RKO (cell line): Measurements from ENCODE around the gene BICRA.
"Not testable (repeated sequence)": the region's sequence is repeated elsewhere in the genome, so short reads cannot be mapped to it uniquely, and the experiment has no call there.

Experiments used
- DNase-seq: peaks from one replicate; pipeline ENCODE4 v3.0.0-alpha.2; 2016; ENCODE audit warnings: low spot score

The BICRA gene

DNA sequence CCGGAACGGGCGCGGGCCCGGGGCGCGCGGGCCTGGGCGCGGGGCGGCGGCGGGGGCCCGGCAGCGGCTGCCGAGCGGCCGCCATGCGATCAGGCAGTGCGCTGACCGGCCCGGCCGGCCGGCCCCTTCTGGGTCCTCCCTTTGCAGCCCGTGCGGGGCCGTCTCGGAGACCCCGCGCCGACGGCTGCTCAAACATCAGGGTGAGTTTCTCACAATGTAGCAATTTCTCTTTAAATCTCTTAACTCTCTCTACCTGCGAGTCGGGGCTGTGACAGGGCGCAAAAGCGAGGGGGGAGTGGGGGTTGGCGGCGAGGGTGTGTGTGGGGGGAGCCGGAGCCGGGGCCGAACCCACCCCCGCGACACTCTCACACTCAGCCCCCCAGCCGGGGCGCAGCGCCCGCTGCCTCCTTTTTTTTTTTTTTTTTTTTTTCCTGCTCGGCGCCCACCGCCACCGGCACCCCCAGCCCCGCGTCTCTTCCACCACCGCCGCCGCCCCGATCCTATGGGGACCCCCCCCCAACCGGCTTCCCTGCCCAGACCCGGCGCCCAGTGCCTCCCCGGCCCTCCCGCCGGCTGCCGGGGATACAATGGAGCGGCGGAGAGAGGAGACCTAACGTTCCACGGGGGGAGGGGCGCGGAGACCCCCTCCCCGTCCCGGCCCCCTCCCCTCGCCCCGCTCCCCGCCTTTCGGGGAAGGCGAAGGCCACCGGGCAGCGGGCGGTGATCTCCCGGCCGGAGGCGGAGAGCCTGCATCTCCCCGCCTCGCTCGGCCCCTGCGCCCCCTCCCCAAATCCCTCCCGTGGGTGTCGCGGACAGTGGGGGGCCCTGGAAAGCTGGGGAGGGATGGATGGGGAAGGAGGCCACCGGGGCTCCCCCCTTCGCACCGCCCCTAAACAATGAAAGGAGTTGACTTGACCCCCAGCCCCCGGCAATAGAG is at the start of gene BICRA:
Gene BICRA (plus strand): TSS at position 166 of the 937 bp plus-strand sequence. CDS start 64,441 bp downstream, outside the sequence.
- DNase-seq: peak; percentile 89

- DNase-seq: no peak
These were observed 47.9 kb upstream of the BICRA start for GRCh38 chr19:47560999-47561398.

DNA sequence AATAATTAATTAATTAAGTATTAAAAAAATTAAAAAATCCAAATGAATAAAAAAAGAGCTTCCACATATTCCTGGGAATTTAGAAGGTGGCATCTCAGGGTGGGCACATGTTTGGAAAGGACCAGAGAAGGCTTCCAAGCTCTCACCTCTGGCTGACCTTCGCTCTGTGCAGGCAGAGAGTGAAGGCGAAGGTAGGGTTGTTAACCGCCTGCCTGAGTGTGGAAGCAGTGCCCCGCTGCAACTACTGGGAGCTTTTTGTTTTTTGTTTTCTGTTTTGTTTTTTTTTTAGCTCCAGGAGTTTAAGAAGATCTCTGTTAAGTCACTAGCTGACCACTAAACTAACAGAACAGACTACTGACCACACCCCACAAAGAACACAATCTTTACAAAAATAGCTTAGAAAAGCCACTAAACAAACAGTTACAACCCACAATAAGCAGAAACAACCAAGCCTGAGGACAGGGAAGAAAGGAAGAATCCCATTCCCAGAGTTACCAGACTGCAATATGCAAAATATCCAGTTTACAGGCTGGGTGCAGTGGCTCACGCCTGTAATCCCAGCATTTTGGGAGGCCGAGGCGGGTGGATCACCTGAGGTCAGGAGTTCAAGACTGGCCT is 47.4 kb upstream of the BICRA start:
- DNase-seq: no peak

- no peak for DNase-seq
These were observed 44.9 kb upstream of the BICRA start for GRCh38 chr19:47564081-47564480.

DNA sequence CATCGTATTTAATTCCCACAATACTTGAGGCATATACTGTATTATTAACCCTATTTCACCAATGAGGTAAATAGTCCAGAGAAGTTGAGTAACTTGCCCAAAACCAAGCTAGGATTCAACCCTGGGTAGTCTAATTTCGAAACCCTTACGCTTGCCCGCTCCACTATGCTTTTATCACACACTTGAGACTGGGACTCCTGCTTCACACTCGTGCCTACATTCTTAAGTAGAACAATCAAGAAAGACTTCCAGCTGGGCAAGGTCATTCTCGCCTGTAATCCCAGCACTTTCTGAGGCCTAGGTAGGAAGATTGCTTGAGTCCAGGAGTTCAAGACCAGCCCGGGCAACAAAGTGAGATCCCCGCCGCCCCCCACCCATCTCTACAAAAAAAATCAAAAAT is 39.6 kb upstream of the BICRA start:
- DNase-seq: no peak

GRCh38 chr19:47572635-47573034 is 36.3 kb upstream of the BICRA start:
- DNase-seq: no peak

- DNase-seq: no peak
These were observed 35.6 kb upstream of the BICRA start, which contains the start of gene ZNF541 for GRCh38 chr19:47573071-47574026. ZNF541 (minus strand) TSS chr19:47573148; CDS start chr19:47555856, 17,292 bp downstream.

DNA sequence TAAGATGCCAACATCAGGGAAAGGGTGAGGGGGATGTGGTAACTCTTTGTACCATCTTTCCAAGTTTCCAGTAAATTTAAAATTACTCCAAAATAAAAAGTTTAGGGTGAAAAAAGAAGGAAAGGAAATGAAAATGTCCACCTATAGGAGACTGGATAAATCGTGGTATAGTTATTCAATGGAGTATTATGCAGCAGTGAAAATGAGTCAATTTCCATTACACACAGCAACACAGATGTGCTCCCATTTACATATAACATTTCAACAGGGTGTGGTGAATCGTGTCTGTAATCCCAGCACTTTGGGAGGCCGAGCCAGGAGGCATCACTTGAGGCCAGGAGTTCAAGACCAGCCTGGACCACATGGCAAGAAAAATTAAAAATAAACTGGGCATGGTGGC is 28.5 kb upstream of the BICRA start:
- DNase-seq: no peak

DNA sequence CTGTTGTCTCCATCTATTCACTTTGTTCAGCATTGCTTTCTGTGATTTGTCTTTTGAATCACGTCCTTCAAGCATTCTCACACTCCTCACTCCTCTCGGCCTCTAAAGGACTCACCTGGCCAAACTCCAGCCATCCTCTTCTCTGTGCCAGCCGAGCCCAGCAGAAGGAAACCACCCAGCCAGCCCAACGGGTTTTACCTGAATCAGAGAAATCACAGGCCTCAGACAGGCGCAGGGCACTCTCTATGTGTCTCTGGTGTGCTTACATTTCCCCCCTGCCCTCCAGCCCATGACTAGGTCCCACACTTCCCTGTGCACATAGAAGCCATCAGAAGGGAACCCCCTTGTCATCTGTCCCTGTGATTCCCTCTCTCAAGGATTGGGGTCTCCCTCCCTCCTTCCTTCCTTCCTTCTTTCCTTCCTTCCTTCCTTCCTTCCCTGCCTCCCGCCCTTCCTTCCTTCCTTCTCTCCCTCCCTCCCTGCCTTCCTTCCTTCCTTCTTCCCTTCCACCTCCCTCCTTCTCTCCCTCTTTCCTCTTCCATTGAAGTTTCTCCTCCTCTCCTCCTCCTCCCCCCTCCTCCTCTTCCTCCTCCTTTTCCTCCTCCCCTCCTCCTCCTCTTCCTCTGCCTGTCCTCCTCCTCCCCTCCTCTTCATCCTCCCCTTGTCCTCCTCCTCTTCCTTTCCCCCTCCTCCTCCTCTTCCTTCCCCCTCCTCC is 27.2 kb upstream of the BICRA start:
- DNase-seq: no peak

DNA sequence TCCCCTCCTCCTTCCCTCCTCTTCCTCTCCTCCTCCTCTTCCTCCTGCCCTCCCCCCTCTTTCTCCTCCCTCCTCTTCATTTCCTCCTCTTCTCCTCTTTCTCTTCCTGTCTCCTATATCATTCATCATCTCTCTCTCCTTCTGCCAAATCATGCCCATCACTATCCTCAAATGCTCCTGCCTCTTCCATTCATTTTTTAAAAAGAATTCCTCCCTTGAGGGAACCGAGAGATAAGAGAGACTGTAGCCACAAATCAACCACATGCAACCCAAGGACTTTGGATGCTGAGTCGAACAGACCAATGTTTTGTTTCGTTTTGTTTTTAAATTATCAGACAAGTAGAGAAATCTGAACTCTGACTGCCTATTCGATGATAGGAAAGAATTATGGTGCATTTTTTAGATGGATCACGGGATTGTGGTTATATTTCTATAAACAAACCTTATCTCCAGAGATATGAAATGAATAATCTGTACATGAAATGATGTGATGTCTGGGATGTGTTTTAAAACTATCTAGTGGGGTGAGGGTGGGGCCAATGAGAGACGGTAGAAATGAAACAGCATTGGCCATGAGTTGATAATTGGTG is 26.5 kb upstream of the BICRA start:
- DNase-seq: no peak

GRCh38 chr19:47583161-47583560 is 25.8 kb upstream of the BICRA start:
- DNase-seq: not testable (repeated sequence)

DNA sequence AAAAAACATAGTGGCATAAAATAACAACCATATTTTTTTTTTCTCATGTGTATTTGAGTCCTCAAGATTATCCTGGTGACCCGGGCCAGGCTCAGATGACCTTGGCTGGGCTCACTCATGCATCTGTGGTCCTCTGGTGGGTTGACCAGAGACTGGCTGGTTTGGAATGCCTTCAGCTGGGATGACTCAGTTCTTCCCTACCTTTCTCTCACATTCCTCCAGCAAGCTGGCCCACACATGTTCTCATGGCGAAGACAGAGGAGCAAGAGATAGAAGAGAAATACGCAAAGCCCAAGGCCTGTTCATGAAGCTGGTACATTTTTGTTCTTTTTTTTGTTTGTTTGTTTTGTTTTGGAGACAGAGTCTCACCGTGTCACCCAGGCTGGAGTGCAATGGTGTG is 21.6 kb upstream of the BICRA start:
- peak; percentile 24 for DNase-seq

DNA sequence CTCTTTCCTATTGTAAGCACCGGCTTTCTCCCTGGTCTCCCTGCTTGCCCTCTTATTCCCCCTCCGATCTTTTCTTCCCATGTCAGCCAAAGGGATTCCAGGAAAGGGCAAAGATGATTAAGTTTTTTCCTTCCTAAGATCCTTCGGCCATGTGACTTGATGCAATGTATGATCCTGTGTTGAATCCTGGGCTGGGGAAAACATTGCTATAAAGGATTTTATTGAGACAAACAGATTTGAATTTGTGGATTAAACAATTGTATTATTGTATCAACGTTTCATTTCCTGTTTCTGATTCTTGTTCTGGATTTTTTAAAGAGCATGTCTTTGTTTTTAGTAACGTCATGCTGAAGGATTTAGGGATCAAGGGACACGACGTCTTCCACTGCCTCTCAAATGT is 19.1 kb upstream of the BICRA start:
- no peak for DNase-seq

- no peak for DNase-seq
These were observed 15.1 kb upstream of the BICRA start for GRCh38 chr19:47593860-47594259.

- no peak for DNase-seq
These were observed 13.0 kb upstream of the BICRA start for GRCh38 chr19:47595944-47596343.

GRCh38 chr19:47598407-47599349 is 10.3 kb upstream of the BICRA start:
- DNase-seq: peak; percentile 89

DNA sequence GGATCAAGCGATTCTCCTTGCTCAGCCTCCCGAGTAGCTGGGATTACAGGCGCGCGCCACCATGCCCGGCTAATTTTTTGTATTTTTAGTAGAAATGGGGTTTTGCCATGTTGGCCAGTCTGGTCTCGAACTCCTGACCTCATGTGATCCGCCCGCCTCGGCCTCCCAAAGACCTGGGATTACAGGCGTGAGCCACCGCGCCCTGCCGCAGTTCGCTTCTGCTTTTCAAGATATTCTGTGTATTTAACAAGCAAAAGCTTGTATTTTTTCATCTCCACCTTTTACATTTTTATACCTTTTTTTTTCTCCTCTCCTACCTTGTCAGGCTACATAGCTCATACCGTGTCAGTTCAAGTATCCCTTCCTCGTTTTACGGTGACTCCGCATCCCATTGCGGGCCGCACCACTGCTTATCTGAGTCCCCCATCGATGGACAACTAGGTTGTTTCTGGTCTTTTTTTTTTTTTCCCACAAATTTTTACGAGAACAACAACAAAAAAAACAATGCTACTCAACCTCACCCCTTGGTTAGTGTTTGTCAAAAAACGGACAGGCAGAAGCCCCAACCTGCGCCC is 9.2 kb upstream of the BICRA start:
- not testable (repeated sequence) for DNase-seq

DNA sequence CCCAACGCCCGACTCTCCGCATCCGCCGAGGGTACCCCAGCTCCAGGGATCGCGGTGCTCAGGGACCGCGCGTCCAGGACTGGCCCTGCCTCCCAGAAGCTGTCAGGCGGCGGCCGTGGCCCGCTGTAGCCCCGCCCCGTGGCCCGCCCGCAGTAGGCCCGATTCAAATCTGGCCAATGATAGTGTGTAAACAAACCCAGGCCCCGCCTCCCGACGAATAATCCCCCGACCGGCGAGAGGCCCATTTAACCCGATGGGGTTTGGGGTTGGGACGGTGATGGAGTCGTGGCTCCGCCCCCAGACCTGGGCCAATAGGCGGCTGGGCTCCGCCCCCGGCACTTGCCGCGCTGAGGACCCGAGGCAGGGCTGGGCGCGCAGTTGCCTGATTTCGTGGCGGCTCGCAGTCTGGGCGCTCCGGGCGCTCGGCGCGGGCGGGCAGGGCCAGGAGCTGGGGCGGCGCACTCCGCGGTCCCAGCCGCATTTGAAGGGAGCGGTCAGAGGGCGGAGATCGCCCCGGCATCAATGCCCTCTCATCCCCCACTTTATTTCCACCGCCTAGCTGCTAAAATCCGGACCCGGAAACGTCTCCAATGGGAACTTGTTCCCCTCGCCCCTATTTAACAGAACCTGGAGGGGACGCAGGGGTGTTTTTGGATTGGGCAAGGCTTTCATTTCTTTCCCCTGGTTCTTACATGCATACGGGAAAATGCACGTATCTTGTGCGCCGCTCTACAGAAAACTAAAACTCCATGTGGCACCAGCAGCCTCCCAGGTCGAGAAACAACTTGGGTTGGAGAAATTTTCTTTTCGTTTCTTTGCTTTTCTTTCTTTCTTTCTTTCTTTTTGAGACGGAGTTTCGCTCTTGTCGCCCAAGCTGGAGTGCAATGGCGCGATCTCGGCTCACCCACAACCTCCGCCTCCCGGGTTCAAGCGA is 8.4 kb upstream of the BICRA start:
- DNase-seq: peak; percentile 98
